Fibroblast of villous mesenchyme (primary cell): ENCODE data around the gene TNFRSF12A. TPM values are rescaled to one million over a fixed set of nuclear protein-coding genes. Genes with fewer than 3 reads are reported as not detected.

ENCODE experiments used
- DNase-seq: peaks from one replicate; pipeline ENCODE4 v3.0.0-alpha.2; 2010; ENCODE audit warnings: low read depth
- H3K4me3 ChIP-seq: 2 replicates; pipeline ENCODE4 v1.5.1; 2011; ENCODE audit warnings: low read depth, mild to moderate bottlenecking, low read length
- CTCF ChIP-seq: IDR thresholded peaks from 2 replicates; pipeline ENCODE4 v1.5.1; 2012; ENCODE audit warnings: low read depth, mild to moderate bottlenecking, low read length; ENCODE audit not compliant: insufficient read depth
- total RNA-seq: library from RNA; depleted of rRNA; stranded (reverse); fragments of >200 nt; gene quantifications from 2 replicates; pipeline ENCODE4 v1.2.3, GENCODE V29; 2012

Gene TNFRSF12A
- total RNA-seq, 1 donor = 196 TPM

- no peak for DNase-seq
- no peak overlapping the region for H3K4me3 ChIP-seq
- no peak for TF ChIP-seq CTCF
Measured at GRCh38 chr16:3015865-3016521, 4.2 kb upstream of the TNFRSF12A start.

GRCh38 chr16:3017344-3017743 lies 2.8 kb upstream of the TNFRSF12A start:
- DNase-seq = no peak
- no peak overlapping the region for H3K4me3 ChIP-seq
- no peak for TF ChIP-seq CTCF

GRCh38 chr16:3017794-3018506 lies 2.2 kb upstream of the TNFRSF12A start, which contains the start of gene CLDN6:
CLDN6 (minus strand) TSS chr16:3018183; CDS start chr16:3016021, 2,162 bp downstream.
- no peak within 1 kb of the TSS for H3K4me3 ChIP-seq
- DNase-seq = peak; percentile 12
- peak; percentile 30 for TF ChIP-seq CTCF

GRCh38 chr16:3019594-3020246 lies 448 bp upstream of the TNFRSF12A start:
- no peak for TF ChIP-seq CTCF
- no peak for DNase-seq

GRCh38 chr16:3020604-3021448 lies 658 bp downstream of the TNFRSF12A start:
- TF ChIP-seq CTCF = no peak
- DNase-seq = peak; percentile 82
- peak overlapping the region; percentile 70 for H3K4me3 ChIP-seq

More at GRCh38 chr16:3019594-3020246, 448 bp upstream of the TNFRSF12A start:
- peak overlapping the region; percentile 70 for H3K4me3 ChIP-seq
